GM23338 (cell line): ENCODE measurements around the gene ARL15. TPM values are rescaled to one million over a fixed set of nuclear protein-coding genes. Genes with fewer than 3 reads are reported as not detected.

Experiments used
- ATAC-seq: fragments of 200-7000 bp; cut with Tn5 transposase; 3 replicates; pipeline ENCODE4 v1.9.1; 2020
- DNase-seq: peaks from one replicate; pipeline ENCODE4 v3.0.0-alpha.2; 2015; ENCODE audit warnings: low spot score
- H2AFZ ChIP-seq: fragments of 200-600 bp; sonication (generic); 2 replicates; pipeline ENCODE4 v1.8.0; 2016; ENCODE audit warnings: antibody characterized with exemption, mild to moderate bottlenecking, moderate library complexity
- H3F3A ChIP-seq: fragments of 200-600 bp; sonication (generic); replicated peaks from 2 replicates; pipeline ENCODE4 v1.8.0; 2017; ENCODE audit warnings: antibody characterized with exemption, mixed run types, low read depth
- H3K27ac ChIP-seq: fragments of 200-600 bp; sonication (generic); 2 replicates; pipeline ENCODE4 v1.6.1; 2016; ENCODE audit warnings: low read depth
- H3K27me3 ChIP-seq: fragments of 200-600 bp; sonication (generic); 2 replicates; pipeline ENCODE4 v1.8.0; 2016; ENCODE audit warnings: mild to moderate bottlenecking, mixed run types, moderate library complexity; ENCODE audit not compliant: insufficient read depth
- H3K36me3 ChIP-seq: fragments of 200-600 bp; sonication (generic); 2 replicates; pipeline ENCODE4 v1.8.0; 2016; ENCODE audit warnings: mild to moderate bottlenecking; ENCODE audit not compliant: insufficient read depth
- H3K4me1 ChIP-seq: fragments of 200-600 bp; sonication (generic); 2 replicates; pipeline ENCODE4 v1.8.0; 2016; ENCODE audit warnings: mild to moderate bottlenecking, moderate library complexity; ENCODE audit not compliant: insufficient read depth
- H3K4me2 ChIP-seq: fragments of 200-600 bp; sonication (generic); 2 replicates; pipeline ENCODE4 v1.7.1; 2017; ENCODE audit warnings: mixed run types
- H3K4me3 ChIP-seq: fragments of 200-600 bp; sonication (generic); 2 replicates; pipeline ENCODE4 v1.6.1; 2016; ENCODE audit warnings: mixed run types
- H3K79me2 ChIP-seq: fragments of 200-600 bp; sonication (generic); replicated peaks from 2 replicates; pipeline ENCODE4 v1.8.0; 2017; ENCODE audit warnings: mild to moderate bottlenecking; ENCODE audit not compliant: insufficient read depth
- H3K9me2 ChIP-seq: fragments of 200-600 bp; sonication (generic); 2 replicates; pipeline ENCODE4 v1.8.0; 2017; ENCODE audit not compliant: insufficient read depth
- H4K20me1 ChIP-seq: fragments of 200-600 bp; sonication (generic); replicated peaks from 2 replicates; pipeline ENCODE4 v1.8.0; 2017; ENCODE audit warnings: mild to moderate bottlenecking; ENCODE audit not compliant: insufficient read depth
- H3K27ac Mint-ChIP-seq: 2 replicates; pipeline ENCODE4 v1.8.0; 2020; ENCODE audit warnings: inconsistent platforms, mild to moderate bottlenecking, moderate library complexity, mixed read lengths
- H3K27me3 Mint-ChIP-seq: 3 replicates; pipeline ENCODE4 v1.8.0; 2022; ENCODE audit warnings: low read depth, mild to moderate bottlenecking, moderate library complexity, mixed read lengths, inconsistent platforms; ENCODE audit not compliant: insufficient read depth, poor library complexity
- H3K36me3 Mint-ChIP-seq: 3 replicates; pipeline ENCODE4 v1.8.0; 2021; ENCODE audit warnings: low read depth, mild to moderate bottlenecking, inconsistent platforms, moderate library complexity, mixed read lengths
- H3K4me1 Mint-ChIP-seq: 3 replicates; pipeline ENCODE4 v1.8.0; 2020; ENCODE audit warnings: mild to moderate bottlenecking, inconsistent platforms, mixed read lengths
- H3K4me3 Mint-ChIP-seq: 3 replicates; pipeline ENCODE4 v1.8.0; 2021; ENCODE audit warnings: moderate library complexity, mild to moderate bottlenecking, inconsistent platforms, mixed read lengths
- H3K9me3 Mint-ChIP-seq: 3 replicates; pipeline ENCODE4 v1.8.0; 2020; ENCODE audit warnings: moderate library complexity, mild to moderate bottlenecking, inconsistent platforms, mixed read lengths
- CTCF ChIP-seq, 2 experiments: fragments of 200-600 bp in 1 of 2; sonication (generic) in 1 of 2; conservative IDR thresholded peaks; 2 replicates each; pipeline versions ENCODE4 v1.5.1 to v1.6.1; 2016 to 2017; ENCODE audit warnings: antibody characterized with exemption in 2 of 2, low read depth in 2 of 2, mild to moderate bottlenecking in 2 of 2, moderate library complexity in 1 of 2
- ETS1 ChIP-seq: IDR thresholded peaks from 2 replicates; pipeline ENCODE4 v1.6.1; 2016; ENCODE audit warnings: antibody characterized with exemption
- EZH2 ChIP-seq: fragments of 200-600 bp; sonication (generic); IDR thresholded peaks from one replicate; pipeline ENCODE4 v1.8.0; 2017; ENCODE audit warnings: antibody characterized with exemption, mild to moderate bottlenecking, low read depth; ENCODE audit not compliant: unreplicated experiment
- EZH2phosphoT487 ChIP-seq: fragments of 200-600 bp; sonication (generic); IDR thresholded peaks from one replicate; pipeline ENCODE4 v1.8.1; 2018; ENCODE audit warnings: antibody characterized with exemption; ENCODE audit not compliant: unreplicated experiment
- NANOG ChIP-seq: IDR thresholded peaks from 2 replicates; pipeline ENCODE4 v1.6.1; 2016; ENCODE audit warnings: antibody characterized with exemption, borderline replicate concordance
- POLR2AphosphoS5 ChIP-seq: IDR thresholded peaks from 2 replicates; pipeline ENCODE4 v1.6.1; 2016; ENCODE audit warnings: antibody characterized with exemption, low read depth
- REST ChIP-seq: IDR thresholded peaks from one replicate; pipeline ENCODE4 v1.6.1; 2018; ENCODE audit warnings: antibody characterized with exemption; ENCODE audit not compliant: unreplicated experiment
- STAT1 ChIP-seq: IDR thresholded peaks from one replicate; pipeline ENCODE4 v1.6.1; 2016; ENCODE audit warnings: antibody characterized with exemption; ENCODE audit not compliant: unreplicated experiment
- ZNF114 ChIP-seq: fragments of 250-450 bp; sonication (Bioruptor Pico); IDR thresholded peaks from 2 replicates; pipeline ENCODE4 v1.5.0; 2020; ENCODE audit warnings: mild to moderate bottlenecking, moderate library complexity
- ZNF331 ChIP-seq: fragments of 250-450 bp; sonication (Bioruptor Pico); IDR thresholded peaks from 2 replicates; pipeline ENCODE4 v1.5.0; 2020; ENCODE audit warnings: low read depth, mild to moderate bottlenecking, moderate library complexity
- ZNF462 ChIP-seq: fragments of 250-450 bp; sonication (Bioruptor Pico); IDR thresholded peaks from 2 replicates; pipeline ENCODE4 v1.5.0; 2020; ENCODE audit warnings: mild to moderate bottlenecking, moderate library complexity
- polyA plus RNA-seq: library from polyadenylated mRNA; unstranded; fragments of >200 nt; fragmentation: Nextera tagmentation; extraction: Ambion mirVana; gene quantifications from 2 replicates; pipeline ENCODE4 v1.2.1, GENCODE V29; 2016
- total RNA-seq: library from RNA; depleted of rRNA; stranded (reverse); fragments of >200 nt; shearing (Covaris generic); gene quantifications from 2 replicates; pipeline ENCODE4 v1.2.3, GENCODE V29; 2014

Gene ARL15
- total and polyA plus RNA-seq, 2 experiments from 2014 or later: 13.0 to 54.0 TPM

GRCh38 chr5:54259090-54259489 is 51.3 kb downstream of the ARL15 start (continued):
- no peak for TF ChIP-seq CTCF (conservative IDR thresholded peaks at IDR 0.05; ENCODE audit: low read depth in 2 of 2)
- no peak for TF ChIP-seq ETS1
- no peak for TF ChIP-seq ZNF331 (CRISPR knock-in tag)

- no peak for DNase-seq
- no peak overlapping the region for H3K4me3 Mint-ChIP-seq
- Histone ChIP-seq H3K4me2 (no peak overlapping the region), H3K4me1 (no peaks in the 10 kb centered on the region), H3K9me2 (no peaks in the 10 kb centered on the region), H3F3A (no peaks in the 10 kb centered on the region), H3K27me3 (no peaks in the 10 kb centered on the region), H2AFZ (no peak overlapping the region), H3K27ac (no peak overlapping the region), H4K20me1 (no peaks in the 10 kb centered on the region), H3K36me3 (no peaks in the 10 kb centered on the region), H3K4me3 (no peak overlapping the region), H3K79me2 (peaks cover 38% of the 10 kb centered on the region)
- H3K27ac Mint-ChIP-seq: no peak overlapping the region
- no peaks in the 10 kb centered on the region for H3K36me3 Mint-ChIP-seq
- TF ChIP-seq EZH2phosphoT487: no peak
- TF ChIP-seq ZNF114 (CRISPR knock-in tag): no peak
- no peak for TF ChIP-seq STAT1
- no peak for TF ChIP-seq POLR2AphosphoS5
- no peak for TF ChIP-seq EZH2
- TF ChIP-seq REST: no peak
- no peak for TF ChIP-seq ZNF462 (CRISPR knock-in tag)
- no peak for TF ChIP-seq NANOG
- ATAC-seq: no peak
- H3K27me3 Mint-ChIP-seq: no peaks in the 10 kb centered on the region
- H3K4me1 Mint-ChIP-seq: peaks cover 15% of the 10 kb centered on the region
- no peaks in the 10 kb centered on the region for H3K9me3 Mint-ChIP-seq
Observed at GRCh38 chr5:54257366-54258118, 52.8 kb downstream of the ARL15 start.
